HL-60 (cell line): ENCODE data around the gene NFASC.

Experiments
- DNase-seq, 2 experiments: peaks; one replicate each; pipeline ENCODE4 v3.0.0-alpha.2; 2010 to 2020; ENCODE audit warnings: low read depth in 1 of 2, low spot score in 1 of 2
- H3K27ac ChIP-seq: fragments of 250-450 bp; sonication (Bioruptor Pico); replicated peaks from 2 replicates; pipeline ENCODE4 v1.5.1; 2020; ENCODE audit warnings: mild to moderate bottlenecking, moderate library complexity
- H3K27me3 ChIP-seq: fragments of 250-450 bp; sonication (Bioruptor Pico); 2 replicates; pipeline ENCODE4 v1.5.1; 2021; ENCODE audit warnings: mild to moderate bottlenecking, moderate library complexity; ENCODE audit not compliant: insufficient read depth, poor library complexity, severe bottlenecking
- H3K4me3 ChIP-seq: replicated peaks from 2 replicates; pipeline ENCODE4 v1.5.1; 2011; ENCODE audit warnings: mild to moderate bottlenecking, control low read depth, low read length; ENCODE audit not compliant: insufficient read depth
- GABPA ChIP-seq: IDR thresholded peaks from 2 replicates; pipeline ENCODE4 v1.6.1; 2012; ENCODE audit warnings: low read depth
- POLR2AphosphoS5 ChIP-seq: IDR thresholded peaks from 2 replicates; pipeline ENCODE4 v1.6.1; 2012; ENCODE audit warnings: low read depth
- SPI1 ChIP-seq: IDR thresholded peaks from 2 replicates; pipeline ENCODE4 v1.6.1; 2012; ENCODE audit warnings: low read depth, mild to moderate bottlenecking, borderline replicate concordance
- TF ChIP-seq, protein P1 (sequence below): IDR thresholded peaks from 2 replicates; pipeline ENCODE4 v1.6.1; 2012; ENCODE audit warnings: low read depth; ENCODE audit not compliant: insufficient replicate concordance
- TF ChIP-seq, protein P2 (sequence below): IDR thresholded peaks from one replicate; pipeline ENCODE4 v1.5.1; 2011; ENCODE audit warnings: low read length, control low read depth, inconsistent platforms; ENCODE audit not compliant: insufficient read depth

Gene NFASC

GRCh38 chr1:205067031-205067430 lies 196.4 kb downstream of the NFASC start:
- Histone ChIP-seq H3K27ac (no peak overlapping the region), H3K27me3 (no peaks in the 10 kb centered on the region), H3K4me3 (no peak overlapping the region)
- TF ChIP-seq, protein P1, sequence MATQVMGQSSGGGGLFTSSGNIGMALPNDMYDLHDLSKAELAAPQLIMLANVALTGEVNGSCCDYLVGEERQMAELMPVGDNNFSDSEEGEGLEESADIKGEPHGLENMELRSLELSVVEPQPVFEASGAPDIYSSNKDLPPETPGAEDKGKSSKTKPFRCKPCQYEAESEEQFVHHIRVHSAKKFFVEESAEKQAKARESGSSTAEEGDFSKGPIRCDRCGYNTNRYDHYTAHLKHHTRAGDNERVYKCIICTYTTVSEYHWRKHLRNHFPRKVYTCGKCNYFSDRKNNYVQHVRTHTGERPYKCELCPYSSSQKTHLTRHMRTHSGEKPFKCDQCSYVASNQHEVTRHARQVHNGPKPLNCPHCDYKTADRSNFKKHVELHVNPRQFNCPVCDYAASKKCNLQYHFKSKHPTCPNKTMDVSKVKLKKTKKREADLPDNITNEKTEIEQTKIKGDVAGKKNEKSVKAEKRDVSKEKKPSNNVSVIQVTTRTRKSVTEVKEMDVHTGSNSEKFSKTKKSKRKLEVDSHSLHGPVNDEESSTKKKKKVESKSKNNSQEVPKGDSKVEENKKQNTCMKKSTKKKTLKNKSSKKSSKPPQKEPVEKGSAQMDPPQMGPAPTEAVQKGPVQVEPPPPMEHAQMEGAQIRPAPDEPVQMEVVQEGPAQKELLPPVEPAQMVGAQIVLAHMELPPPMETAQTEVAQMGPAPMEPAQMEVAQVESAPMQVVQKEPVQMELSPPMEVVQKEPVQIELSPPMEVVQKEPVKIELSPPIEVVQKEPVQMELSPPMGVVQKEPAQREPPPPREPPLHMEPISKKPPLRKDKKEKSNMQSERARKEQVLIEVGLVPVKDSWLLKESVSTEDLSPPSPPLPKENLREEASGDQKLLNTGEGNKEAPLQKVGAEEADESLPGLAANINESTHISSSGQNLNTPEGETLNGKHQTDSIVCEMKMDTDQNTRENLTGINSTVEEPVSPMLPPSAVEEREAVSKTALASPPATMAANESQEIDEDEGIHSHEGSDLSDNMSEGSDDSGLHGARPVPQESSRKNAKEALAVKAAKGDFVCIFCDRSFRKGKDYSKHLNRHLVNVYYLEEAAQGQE, result no peak
- TF ChIP-seq SPI1, result no peak
- no peak for TF ChIP-seq POLR2AphosphoS5
- TF ChIP-seq GABPA, result no peak
- TF ChIP-seq, protein P2, sequence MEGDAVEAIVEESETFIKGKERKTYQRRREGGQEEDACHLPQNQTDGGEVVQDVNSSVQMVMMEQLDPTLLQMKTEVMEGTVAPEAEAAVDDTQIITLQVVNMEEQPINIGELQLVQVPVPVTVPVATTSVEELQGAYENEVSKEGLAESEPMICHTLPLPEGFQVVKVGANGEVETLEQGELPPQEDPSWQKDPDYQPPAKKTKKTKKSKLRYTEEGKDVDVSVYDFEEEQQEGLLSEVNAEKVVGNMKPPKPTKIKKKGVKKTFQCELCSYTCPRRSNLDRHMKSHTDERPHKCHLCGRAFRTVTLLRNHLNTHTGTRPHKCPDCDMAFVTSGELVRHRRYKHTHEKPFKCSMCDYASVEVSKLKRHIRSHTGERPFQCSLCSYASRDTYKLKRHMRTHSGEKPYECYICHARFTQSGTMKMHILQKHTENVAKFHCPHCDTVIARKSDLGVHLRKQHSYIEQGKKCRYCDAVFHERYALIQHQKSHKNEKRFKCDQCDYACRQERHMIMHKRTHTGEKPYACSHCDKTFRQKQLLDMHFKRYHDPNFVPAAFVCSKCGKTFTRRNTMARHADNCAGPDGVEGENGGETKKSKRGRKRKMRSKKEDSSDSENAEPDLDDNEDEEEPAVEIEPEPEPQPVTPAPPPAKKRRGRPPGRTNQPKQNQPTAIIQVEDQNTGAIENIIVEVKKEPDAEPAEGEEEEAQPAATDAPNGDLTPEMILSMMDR, result no peak
- DNase-seq, result no peak

GRCh38 chr1:205068001-205068400 lies 197.3 kb downstream of the NFASC start:
- Histone ChIP-seq H3K27ac (no peak overlapping the region), H3K4me3 (no peak overlapping the region), H3K27me3 (no peaks in the 10 kb centered on the region)
- TF ChIP-seq POLR2AphosphoS5 (no peak), SPI1 (no peak), GABPA (no peak)
- TF ChIP-seq, protein P2, result no peak
- TF ChIP-seq, protein P1, result no peak
- DNase-seq, result no peak

GRCh38 chr1:205068457-205069040 lies 197.9 kb downstream of the NFASC start:
- no peak overlapping the region for H3K4me3 ChIP-seq
- no peaks in the 10 kb centered on the region for H3K27me3 ChIP-seq
- no peak for DNase-seq
- TF ChIP-seq, protein P1, result no peak
- TF ChIP-seq GABPA, result no peak
- TF ChIP-seq POLR2AphosphoS5, result no peak
- TF ChIP-seq SPI1, result no peak
- TF ChIP-seq, protein P2, result no peak
- no peak overlapping the region for H3K27ac ChIP-seq
